GM12878 (cell line): Measurements from ENCODE around the gene FBXL2. TPM values are rescaled to one million over a fixed set of nuclear protein-coding genes. Genes with fewer than 3 reads are reported as not detected.

Experiments
- ATAC-seq: fragments of 200-7000 bp; cut with Tn5 transposase; 3 replicates; pipeline ENCODE4 v1.9.1; 2020; ENCODE audit warnings: mild to moderate bottlenecking, moderate library complexity
- BruUV-seq: library from RNA; stranded (reverse); fragments of 400-500 nt; replicated peaks from 2 replicates; lab custom pipeline; 2021; lab: Mats Ljungman, UMichigan
- CTCF ChIA-PET: fragments of 300-600 bp; sonication (Branson Sonifier 250); formaldehyde crosslinking; extraction: SDS; loops from one replicate; lab custom pipeline; 2021; ENCODE audit warnings: inconsistent platforms; lab: Yijun Ruan, JAX
- POLR2A ChIA-PET: fragments of 350-600 bp; formaldehyde crosslinking; extraction: SDS; loops from one replicate; lab custom pipeline; 2021; ENCODE audit warnings: inconsistent platforms; lab: Charles Lee
- RAD21 ChIA-PET: fragments of 300-600 bp; sonication (Branson Sonifier 250); formaldehyde crosslinking; loops from one replicate; lab custom pipeline; 2023; ENCODE audit warnings: antibody characterized with exemption; ENCODE audit not compliant: unreplicated experiment; lab: Charles Lee
- SMC1A ChIA-PET: fragments of 300-600 bp; sonication (Branson Sonifier 250); formaldehyde crosslinking; loops from one replicate; lab custom pipeline; 2023; ENCODE audit not compliant: unreplicated experiment, uncharacterized antibody; lab: Charles Lee
- DNase-seq: peaks from one replicate; pipeline ENCODE4 v3.0.0-alpha.2; 2011; ENCODE audit warnings: low read depth, low spot score
- FAIRE-seq: peaks from 3 replicates; lab custom pipeline; 2011; peaks lifted over from hg19 to GRCh38; lab: Jason Lieb, UNC
- H2AFZ ChIP-seq: 2 replicates; pipeline ENCODE4 v1.6.0; 2011; ENCODE audit warnings: low read depth, low read length, control low read depth; ENCODE audit not compliant: control insufficient read depth
- H3K27ac ChIP-seq: 2 replicates; pipeline ENCODE4 v1.5.1; 2011; ENCODE audit warnings: control low read depth; ENCODE audit not compliant: control insufficient read depth, insufficient read depth
- H3K27me3 ChIP-seq, 2 experiments: replicated peaks in 1 of 2; 2 replicates each; pipeline versions ENCODE4 v1.6.0 to v1.6.1; 2011; ENCODE audit warnings: low read length in 1 of 2; ENCODE audit not compliant: control insufficient read depth in 2 of 2, insufficient read depth in 2 of 2
- H3K36me3 ChIP-seq, 2 experiments: 2 replicates each; pipeline ENCODE4 v1.5.1; 2011; ENCODE audit warnings: low read length in 1 of 2; ENCODE audit not compliant: control insufficient read depth in 2 of 2, insufficient read depth in 2 of 2
- H3K4me1 ChIP-seq: 2 replicates; pipeline ENCODE4 v1.6.1; 2011; ENCODE audit warnings: mild to moderate bottlenecking, low read length, moderate library complexity, mixed read lengths; ENCODE audit not compliant: control insufficient read depth, insufficient read depth
- H3K4me2 ChIP-seq: 2 replicates; pipeline ENCODE4 v1.6.0; 2011; ENCODE audit warnings: control low read depth; ENCODE audit not compliant: control insufficient read depth, insufficient read depth
- H3K4me3 ChIP-seq: fragments of 200-600 bp; sonication (generic); 2 replicates; pipeline ENCODE4 v1.5.1; 2016
- H3K79me2 ChIP-seq: 2 replicates; pipeline ENCODE4 v1.6.0; 2011; ENCODE audit warnings: low read length; ENCODE audit not compliant: control insufficient read depth, insufficient read depth
- H3K9ac ChIP-seq: 2 replicates; pipeline ENCODE4 v1.8.0; 2011; ENCODE audit warnings: low read length, control low read depth, mixed read lengths; ENCODE audit not compliant: control insufficient read depth, insufficient read depth
- H3K9me3 ChIP-seq: replicated peaks from 3 replicates; pipeline ENCODE4 v1.5.1; 2011; ENCODE audit warnings: mild to moderate bottlenecking, low read length; ENCODE audit not compliant: control insufficient read depth, insufficient read depth
- H4K20me1 ChIP-seq: 2 replicates; pipeline ENCODE4 v1.6.0; 2011; ENCODE audit not compliant: control insufficient read depth, insufficient read depth
- GABPA ChIP-seq: IDR thresholded peaks from 2 replicates; pipeline ENCODE4 v1.6.1; 2014; ENCODE audit warnings: antibody characterized with exemption, low read depth, mild to moderate bottlenecking, inconsistent platforms
- MYC ChIP-seq: IDR thresholded peaks from 2 replicates; pipeline ENCODE4 v1.6.1; 2011; ENCODE audit warnings: mild to moderate bottlenecking, low read length, moderate library complexity, inconsistent platforms; ENCODE audit not compliant: insufficient read depth, insufficient replicate concordance, insufficient read length, severe bottlenecking
- RB1 ChIP-seq: fragments of 450-650 bp; formaldehyde crosslinking; IDR thresholded peaks from 2 replicates; pipeline ENCODE4 v1.6.1; 2017; ENCODE audit warnings: mild to moderate bottlenecking, borderline replicate concordance
- SMARCA5 ChIP-seq: fragments of 450-650 bp; IDR thresholded peaks from 2 replicates; pipeline ENCODE4 v1.6.1; 2017; ENCODE audit warnings: mild to moderate bottlenecking
- STAT1 ChIP-seq: fragments of 450-650 bp; conservative IDR thresholded peaks from 2 replicates; pipeline ENCODE4 v1.6.1; 2014; ENCODE audit warnings: antibody characterized with exemption, mild to moderate bottlenecking
- TCF7 ChIP-seq: IDR thresholded peaks from 2 replicates; pipeline ENCODE4 v1.6.1; 2014; ENCODE audit warnings: antibody characterized with exemption, borderline replicate concordance
- ZBTB11 ChIP-seq: fragments of 450-650 bp; formaldehyde crosslinking; IDR thresholded peaks from 2 replicates; pipeline ENCODE4 v1.5.0; 2022; ENCODE audit warnings: mild to moderate bottlenecking, missing genetic modification characterization
- WGBS: methylation state at CpG from one replicate; pipeline ENCODE4 v1.1.6; 2016; ENCODE audit warnings: low lambda C conversion rate; ENCODE audit not compliant: insufficient replicate concordance, insufficient coverage; ENCODE audit errors: missing lambda C conversion rate; 5-methylcytosine and 5-hydroxymethylcytosine counted together
- in situ Hi-C: fragments of 300-500 bp; cut with MboI; formaldehyde crosslinking; loops from 9 replicates; pipeline ENCODE4 v1.14.3; 2018; ENCODE audit warnings: mixed read lengths
- intact Hi-C: fragments of 100-400 bp; cut with micrococcal nuclease; formaldehyde crosslinking; loops from one replicate; pipeline ENCODE4 v1.14.2; 2022; ENCODE audit not compliant: unreplicated experiment
- polyA plus RNA-seq, 11 experiments: library from polyadenylated mRNA; depleted of rRNA in 4 of 11; unstranded in 6 of 11; stranded (reverse) in 5 of 11; fragments of >200 nt; fragmentation: Nextera tagmentation in 4 of 11; fragmentation: Illumina TruSeq in 1 of 11; extraction: Ambion mirVana in 4 of 11; extraction: Trizol in 1 of 11; gene quantifications; 1 replicate in 1 of 11; 2 replicates in 10 of 11; pipeline versions ENCODE4 v1.2.1 to v1.2.3, GENCODE V29; 2011 to 2016; ENCODE audit warnings: inconsistent platforms in 2 of 11, missing spikeins in 2 of 11, low read depth in 1 of 11
- total RNA-seq, 4 experiments: library from RNA; depleted of rRNA in 3 of 4; stranded (reverse); fragments of >200 nt in 3 of 4; fragmentation: Illumina TruSeq in 1 of 4; extraction: Trizol in 1 of 4; gene quantifications; 2 replicates each; pipeline versions ENCODE4 v1.2.1 to v1.2.3, GENCODE V29; 2013 to 2021

Gene FBXL2
- total and polyA plus RNA-seq, 10 of the 15 experiments (the other 5 are each of a cell fraction or from before 2014, with no cell fraction given), result 0.04 to 0.72 (median 0.15) TPM; not detected in 1

- TF ChIP-seq ZBTB11 (CRISPR knock-in tag), result no peak
Observed at GRCh38 chr3:33278163-33278562, 921 bp downstream of the FBXL2 start (continued).

GRCh38 chr3:33287672-33288282 is 10.5 kb downstream of the FBXL2 start:
- H4K20me1 ChIP-seq, result no peaks in the 10 kb centered on the region
- POLR2A ChIA-PET, result no interaction called here
- CTCF ChIA-PET, result no interaction called here
- no peaks in the 10 kb centered on the region for H3K27me3 ChIP-seq
- H2AFZ ChIP-seq, result no peak overlapping the region
- no TSS peak for BruUV-seq
- FAIRE-seq, result no peak
- intact Hi-C loops, result no loop called here
- RAD21 ChIA-PET, result no interaction called here
- SMC1A ChIA-PET, result interaction anchor here (0.9 kb wide), 1 partner anchor 156 kb away, joined by 4 read pairs; no protein-coding TSS in a partner anchor
- 0% methylated on average over 1 of the region's 1 CpG for WGBS
- no peak overlapping the region for H3K27ac ChIP-seq
- H3K4me1 ChIP-seq, result no peaks in the 10 kb centered on the region
- no peaks in the 10 kb centered on the region for H3K79me2 ChIP-seq
- no peaks in the 10 kb centered on the region for H3K9me3 ChIP-seq
- TF ChIP-seq TCF7 (no peak), SMARCA5 (no peak), RB1 (no peak), STAT1 (no peak), MYC (no peak), GABPA (no peak)
- DNase-seq, result no peak
- no peak for ATAC-seq
- no peaks in the 10 kb centered on the region for H3K36me3 ChIP-seq
- no peak overlapping the region for H3K9ac ChIP-seq
- no peak overlapping the region for H3K4me2 ChIP-seq
- H3K4me3 ChIP-seq, result no peak overlapping the region
- in situ Hi-C loops, result no loop called here
